ENCODE results near the gene KCNT1.

KCNT1 gene

DNA sequence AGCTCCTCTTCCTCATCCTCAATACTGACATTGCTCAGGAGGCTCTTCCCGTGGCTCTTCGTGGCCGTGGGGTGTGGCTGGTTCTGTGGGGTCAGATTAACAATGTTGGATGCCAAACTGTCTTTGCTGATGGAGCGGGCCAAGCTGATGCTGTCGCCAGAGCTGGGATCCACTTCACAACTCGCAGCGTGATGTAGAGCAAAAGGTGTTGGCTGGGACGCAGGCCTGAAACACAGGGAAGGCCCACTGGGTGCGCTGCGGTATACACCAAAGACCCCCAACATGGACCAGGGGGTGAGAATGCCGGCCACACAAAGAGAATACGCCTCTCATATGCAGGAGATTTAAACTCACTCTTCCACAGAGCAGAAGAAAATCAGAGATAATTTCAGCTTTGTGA is 121.1 kb downstream of the KCNT1 start:
- H4K20me1 ChIP-seq (ENCODE audit: low read depth, low read length) = no peaks in the 10 kb centered on the region
- no peak overlapping the region for H3K4me3 ChIP-seq (ENCODE audit: insufficient read depth, low read length, poor library complexity, severe bottlenecking)
- no peak overlapping the region for H2AFZ ChIP-seq (ENCODE audit: low read depth, low read length, severe bottlenecking)
- TF ChIP-seq EZH2phosphoT487 (conservative IDR thresholded peaks at IDR 0.05; ENCODE audit: low read length) (no peak), CTCF (IDR thresholded peaks at IDR 0.05; ENCODE audit: insufficient read depth, low read length, poor library complexity, severe bottlenecking) (no peak)
- no peak overlapping the region for H3K4me2 ChIP-seq (ENCODE audit: low read depth, low read length, poor library complexity, severe bottlenecking)
- no peaks in the 10 kb centered on the region for H3K27me3 ChIP-seq (ENCODE audit: low read length)
- no peaks in the 10 kb centered on the region for H3F3A ChIP-seq (ENCODE audit: insufficient read depth)
- H3K36me3 ChIP-seq (ENCODE audit: low read length) = peaks cover 3% of the 10 kb centered on the region; the same call in 1 of the 2 replicates
- no peaks in the 10 kb centered on the region for H3K9me3 ChIP-seq (ENCODE audit: insufficient read depth, low read length)
- no peak overlapping the region for H3K9ac ChIP-seq (ENCODE audit: low read length)
- H3K79me2 ChIP-seq (ENCODE audit: insufficient read depth, low read length) = no peaks in the 10 kb centered on the region; the same call in 1 of the 2 replicates
- no peak overlapping the region for H3K27ac ChIP-seq (ENCODE audit: low read depth, low read length)
- H3K9me2 ChIP-seq (replicated peaks; ENCODE audit: insufficient read depth, low read length) = no peaks in the 10 kb centered on the region

DNA sequence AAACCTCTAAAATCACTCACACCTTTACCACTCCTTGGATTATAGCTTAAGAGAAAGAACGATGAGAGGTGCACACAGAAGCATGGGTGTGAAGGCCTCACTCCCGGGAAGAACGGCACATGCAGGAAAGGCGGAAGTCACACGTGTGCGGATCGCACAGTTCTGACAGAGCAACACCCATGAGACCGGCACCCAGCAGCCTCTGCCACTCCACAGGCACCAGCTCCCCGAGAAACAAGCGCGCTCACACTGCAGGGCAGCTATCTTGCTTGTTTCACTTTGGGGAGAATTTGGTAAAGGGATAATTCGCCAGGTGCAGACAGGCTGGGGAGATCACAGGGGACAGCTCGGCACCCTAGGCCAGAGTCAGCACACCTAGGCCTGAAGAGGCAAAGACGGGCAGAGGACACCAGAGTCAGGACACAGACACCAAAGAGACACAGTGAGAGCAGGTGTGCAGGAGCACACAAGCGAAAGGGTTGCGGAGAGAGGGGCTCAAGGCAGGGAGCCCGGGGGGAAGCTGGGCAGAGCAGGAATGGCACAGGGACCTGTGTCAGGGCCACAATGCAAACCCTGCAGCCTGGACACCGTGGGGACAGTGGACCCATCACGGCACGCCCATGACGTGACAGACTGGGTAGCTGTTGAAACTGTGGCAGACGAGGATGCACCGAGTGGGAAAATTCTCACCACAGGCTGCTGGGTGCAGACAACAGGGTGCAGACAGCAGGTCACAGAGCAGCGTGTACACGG is 123.6 kb downstream of the KCNT1 start:
- Histone ChIP-seq H2AFZ (ENCODE audit: low read depth, low read length, severe bottlenecking) (no peak overlapping the region), H3K79me2 (ENCODE audit: insufficient read depth, low read length) (no peaks in the 10 kb centered on the region; the same call in 1 of the 2 replicates), H3K9ac (ENCODE audit: low read length) (no peak overlapping the region), H4K20me1 (ENCODE audit: low read depth, low read length) (peaks cover 3% of the 10 kb centered on the region; the same call in 1 of the 2 replicates), H3K4me2 (ENCODE audit: low read depth, low read length, poor library complexity, severe bottlenecking) (no peak overlapping the region), H3K27me3 (ENCODE audit: low read length) (no peaks in the 10 kb centered on the region), H3K9me3 (ENCODE audit: insufficient read depth, low read length) (no peaks in the 10 kb centered on the region), H3K27ac (ENCODE audit: low read depth, low read length) (no peak overlapping the region), H3F3A (ENCODE audit: insufficient read depth) (no peaks in the 10 kb centered on the region), H3K9me2 (replicated peaks; ENCODE audit: insufficient read depth, low read length) (no peaks in the 10 kb centered on the region), H3K4me3 (ENCODE audit: insufficient read depth, low read length, poor library complexity, severe bottlenecking) (no peak overlapping the region), H3K36me3 (ENCODE audit: low read length) (peaks cover 3% of the 10 kb centered on the region; the same call in 1 of the 2 replicates)
- TF ChIP-seq CTCF (IDR thresholded peaks at IDR 0.05; ENCODE audit: insufficient read depth, low read length, poor library complexity, severe bottlenecking) (no peak), EZH2phosphoT487 (conservative IDR thresholded peaks at IDR 0.05; ENCODE audit: low read length) (no peak)

GRCh38 chr9:135826188-135826545 is 124.2 kb downstream of the KCNT1 start:
- Histone ChIP-seq H3K4me2 (ENCODE audit: low read depth, low read length, poor library complexity, severe bottlenecking) (no peak overlapping the region), H3K79me2 (ENCODE audit: insufficient read depth, low read length) (no peaks in the 10 kb centered on the region; the same call in 1 of the 2 replicates), H3F3A (ENCODE audit: insufficient read depth) (no peaks in the 10 kb centered on the region), H3K9ac (ENCODE audit: low read length) (no peak overlapping the region), H3K27ac (ENCODE audit: low read depth, low read length) (no peak overlapping the region), H3K9me3 (ENCODE audit: insufficient read depth, low read length) (no peaks in the 10 kb centered on the region), H4K20me1 (ENCODE audit: low read depth, low read length) (peaks cover 3% of the 10 kb centered on the region; the same call in 1 of the 2 replicates), H2AFZ (ENCODE audit: low read depth, low read length, severe bottlenecking) (no peak overlapping the region), H3K4me3 (ENCODE audit: insufficient read depth, low read length, poor library complexity, severe bottlenecking) (no peak overlapping the region), H3K27me3 (ENCODE audit: low read length) (no peaks in the 10 kb centered on the region), H3K36me3 (ENCODE audit: low read length) (peaks cover 3% of the 10 kb centered on the region; the same call in 1 of the 2 replicates), H3K9me2 (replicated peaks; ENCODE audit: insufficient read depth, low read length) (no peaks in the 10 kb centered on the region)
- no peak for TF ChIP-seq EZH2phosphoT487 (conservative IDR thresholded peaks at IDR 0.05; ENCODE audit: low read length)
- TF ChIP-seq CTCF (IDR thresholded peaks at IDR 0.05; ENCODE audit: insufficient read depth, low read length, poor library complexity, severe bottlenecking) = no peak
